HG03571 (cell line): ENCODE data around the gene RBBP7.

ENCODE experiments used
- ATAC-seq: cut with Tn5 transposase; IDR thresholded peaks from one replicate; pipeline ENCODE4 v1.9.1; 2021; ENCODE audit not compliant: unreplicated experiment

Gene RBBP7

DNA sequence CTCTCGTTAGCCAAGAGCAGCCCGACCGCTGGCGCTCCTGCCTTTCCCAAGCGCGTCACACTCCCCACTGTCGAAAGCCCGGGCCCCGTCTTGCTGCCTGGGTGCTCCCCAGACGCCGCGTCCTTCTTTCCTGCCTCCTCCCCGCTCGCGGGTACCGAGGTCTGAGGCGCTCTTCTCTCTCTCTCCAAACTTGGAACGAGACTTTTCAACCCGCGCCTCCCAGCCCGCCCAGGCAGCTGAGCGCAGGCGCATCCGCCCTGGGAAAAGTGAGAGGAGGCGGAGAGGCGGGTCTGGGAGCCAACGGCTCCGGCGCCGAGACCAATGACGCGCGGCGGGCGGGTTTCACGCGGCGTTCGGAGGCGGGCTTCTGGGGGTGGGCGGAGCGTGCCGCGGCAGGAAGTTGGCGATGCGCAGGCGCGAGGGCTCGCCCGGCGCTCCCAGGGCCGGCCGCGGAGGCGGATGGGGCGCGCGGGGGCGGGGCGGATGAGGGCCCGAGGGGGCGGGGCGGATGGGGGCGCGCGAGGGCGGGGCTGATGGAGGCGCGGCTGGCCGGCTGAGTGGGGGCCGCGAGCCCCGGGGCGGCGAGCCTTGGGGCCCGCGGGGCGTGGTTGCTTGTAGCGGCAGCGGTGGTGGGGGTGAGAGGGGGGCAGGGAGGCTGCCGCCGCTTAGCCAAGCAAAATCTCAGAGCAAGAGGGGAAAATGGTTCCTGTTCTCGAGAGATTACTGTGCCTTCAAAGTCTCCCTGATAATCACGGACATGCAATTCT, at the start of gene RBBP7:
Gene RBBP7, minus strand, starts transcription at position 268 of the 767 bp plus-strand sequence. CDS start 309 bp downstream, outside the sequence.
- peak; percentile 67 for ATAC-seq

DNA sequence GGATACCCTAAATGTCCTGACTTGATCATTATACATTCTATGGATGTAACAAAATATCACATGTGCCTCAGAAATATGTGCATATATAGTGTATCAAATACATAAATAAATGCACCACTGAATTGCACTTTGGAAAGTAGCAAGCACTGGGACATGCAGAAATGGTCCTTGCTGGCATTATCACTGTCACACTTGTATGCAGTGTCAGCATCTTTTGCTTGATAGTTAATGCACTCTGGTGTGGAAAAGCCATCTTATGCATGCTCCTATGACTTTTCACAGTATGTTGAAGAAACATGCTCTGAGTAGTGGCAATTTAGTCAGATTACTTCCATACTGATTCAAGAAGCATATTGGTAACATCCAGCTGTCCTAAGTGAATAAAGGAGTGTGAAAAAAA, 48.8 kb upstream of the RBBP7 start:
- no peak for ATAC-seq

DNA sequence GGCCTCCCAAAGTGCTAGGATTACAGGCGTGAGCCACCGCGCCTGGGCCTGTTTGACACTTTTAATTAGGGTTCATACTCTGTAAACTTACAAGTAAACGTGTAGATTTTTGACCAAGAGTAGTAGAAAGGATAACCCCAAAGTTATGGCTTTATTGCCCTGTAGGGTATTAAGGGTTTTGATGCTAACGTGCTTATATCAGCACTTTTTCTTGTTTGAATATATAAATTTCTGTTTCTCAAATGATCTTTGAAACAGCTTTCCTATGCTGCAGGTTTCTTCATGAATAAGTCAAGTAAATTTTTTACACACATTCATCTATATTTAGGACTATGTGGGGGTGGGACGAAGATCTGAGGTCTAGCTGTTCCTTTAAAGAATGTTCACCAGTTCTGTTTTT, 47.0 kb upstream of the RBBP7 start:
- ATAC-seq: no peak

DNA sequence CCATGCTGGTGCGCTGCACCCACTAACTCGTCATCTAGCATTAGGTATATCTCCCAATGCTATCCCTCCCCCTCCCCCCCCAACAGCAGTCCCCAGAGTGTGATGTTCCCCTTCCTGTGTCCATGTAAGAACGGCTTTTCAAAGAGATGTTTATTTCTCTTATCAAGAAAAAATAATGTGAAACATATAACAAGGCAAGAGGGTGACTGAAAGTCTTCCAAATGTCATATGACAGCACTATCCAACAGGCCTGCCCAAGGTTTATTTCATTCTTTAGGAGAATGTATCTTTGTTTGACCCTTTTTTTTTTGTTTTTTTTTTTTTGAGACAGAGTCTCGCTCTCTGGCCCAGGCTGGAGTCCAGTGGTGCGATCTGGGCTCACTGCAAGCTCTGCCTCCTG, 46.4 kb upstream of the RBBP7 start:
- no peak for ATAC-seq

DNA sequence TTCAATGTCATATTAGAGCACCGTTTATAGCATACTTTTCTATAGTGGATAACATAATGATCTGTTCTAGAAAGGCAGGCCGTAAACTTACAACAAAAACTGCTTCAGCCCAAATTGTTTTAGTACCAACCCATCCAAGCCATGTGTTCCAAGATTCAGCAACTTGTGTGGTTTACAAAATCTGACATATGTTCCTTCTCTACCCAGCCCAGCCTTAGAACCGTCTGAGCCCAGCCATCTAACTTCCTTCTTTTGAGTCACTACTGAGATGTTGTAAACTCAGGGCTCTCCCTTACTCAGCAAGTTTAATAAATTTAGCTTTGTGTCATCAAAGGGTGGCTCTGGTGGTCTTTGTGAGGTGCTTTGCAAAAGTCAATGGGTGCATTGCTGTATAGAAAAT, 43.9 kb upstream of the RBBP7 start:
- ATAC-seq: no peak

DNA sequence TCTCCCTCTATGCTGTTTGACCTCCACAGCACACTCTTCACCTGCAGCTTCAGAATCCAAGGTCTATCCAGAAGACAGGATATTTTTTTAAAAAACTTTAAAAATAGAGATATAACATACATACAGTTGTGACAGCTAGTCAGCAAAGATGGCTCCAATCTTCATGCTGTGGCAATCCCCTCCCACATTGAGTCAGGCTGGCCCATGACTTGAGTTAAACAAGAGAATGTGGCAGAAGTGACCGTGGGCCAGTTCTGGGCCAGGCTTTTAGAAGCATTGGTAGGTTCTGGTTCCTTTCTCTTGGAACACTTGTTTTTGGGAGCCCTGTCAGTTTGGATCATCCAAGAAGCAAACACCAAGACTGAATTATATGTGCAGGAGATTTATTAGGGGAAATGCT, 40.2 kb upstream of the RBBP7 start:
- ATAC-seq: no peak

DNA sequence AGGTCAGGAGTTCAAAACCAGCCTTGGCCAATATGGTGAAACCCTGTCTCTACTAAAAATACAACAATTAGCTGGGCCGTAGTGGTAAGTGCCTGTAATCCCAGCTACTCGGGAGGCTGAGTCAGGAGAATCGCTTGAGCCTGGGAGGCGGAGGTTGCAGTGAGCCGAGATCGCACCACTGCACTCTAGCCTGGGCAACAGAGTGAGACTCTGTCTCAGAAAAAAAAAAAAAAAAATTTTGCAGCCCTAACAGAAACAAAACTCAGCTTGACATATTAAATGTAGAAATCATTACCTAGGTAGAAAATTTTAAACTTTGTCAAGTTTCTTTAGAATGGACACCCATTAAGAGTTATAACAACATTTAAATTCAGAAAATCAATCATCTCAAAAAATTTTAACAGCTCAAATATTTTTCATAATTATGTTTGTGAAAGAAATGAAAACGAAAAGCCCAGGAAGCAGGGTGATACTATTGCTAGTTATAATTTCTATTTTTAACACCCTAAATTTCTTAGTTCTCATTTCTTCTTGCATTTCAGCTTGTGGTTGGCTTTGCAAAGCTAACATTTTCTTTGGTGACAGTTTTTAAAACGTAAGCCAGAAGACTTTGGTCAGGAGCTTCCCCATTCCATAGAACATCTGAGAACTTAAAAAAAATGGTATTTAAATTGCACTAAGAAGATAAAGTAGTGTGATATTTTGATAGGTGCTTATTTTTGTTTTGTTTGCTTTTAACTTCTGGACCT, 33.3 kb upstream of the RBBP7 start:
- no peak for ATAC-seq

DNA sequence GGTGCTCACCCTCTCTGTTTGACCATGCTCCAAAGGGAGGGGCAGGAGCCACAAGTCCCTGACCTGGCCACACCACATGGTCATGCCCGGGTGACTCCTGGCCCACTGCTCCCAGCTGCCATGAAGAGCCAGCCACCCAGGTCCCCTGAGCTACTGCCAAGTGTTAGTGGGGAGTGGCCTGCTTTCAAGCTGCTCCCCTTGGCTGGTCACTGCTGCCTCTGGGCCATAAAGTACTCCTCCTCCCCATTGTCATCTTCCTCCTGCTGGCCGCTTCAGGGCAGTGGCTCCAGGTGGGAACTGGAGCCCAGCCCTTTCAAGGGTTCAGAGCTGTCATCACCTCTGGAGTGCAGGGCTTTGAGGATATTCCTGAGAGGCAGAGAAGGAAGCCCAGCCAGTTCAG, 27.3 kb upstream of the RBBP7 start:
- ATAC-seq: no peak

DNA sequence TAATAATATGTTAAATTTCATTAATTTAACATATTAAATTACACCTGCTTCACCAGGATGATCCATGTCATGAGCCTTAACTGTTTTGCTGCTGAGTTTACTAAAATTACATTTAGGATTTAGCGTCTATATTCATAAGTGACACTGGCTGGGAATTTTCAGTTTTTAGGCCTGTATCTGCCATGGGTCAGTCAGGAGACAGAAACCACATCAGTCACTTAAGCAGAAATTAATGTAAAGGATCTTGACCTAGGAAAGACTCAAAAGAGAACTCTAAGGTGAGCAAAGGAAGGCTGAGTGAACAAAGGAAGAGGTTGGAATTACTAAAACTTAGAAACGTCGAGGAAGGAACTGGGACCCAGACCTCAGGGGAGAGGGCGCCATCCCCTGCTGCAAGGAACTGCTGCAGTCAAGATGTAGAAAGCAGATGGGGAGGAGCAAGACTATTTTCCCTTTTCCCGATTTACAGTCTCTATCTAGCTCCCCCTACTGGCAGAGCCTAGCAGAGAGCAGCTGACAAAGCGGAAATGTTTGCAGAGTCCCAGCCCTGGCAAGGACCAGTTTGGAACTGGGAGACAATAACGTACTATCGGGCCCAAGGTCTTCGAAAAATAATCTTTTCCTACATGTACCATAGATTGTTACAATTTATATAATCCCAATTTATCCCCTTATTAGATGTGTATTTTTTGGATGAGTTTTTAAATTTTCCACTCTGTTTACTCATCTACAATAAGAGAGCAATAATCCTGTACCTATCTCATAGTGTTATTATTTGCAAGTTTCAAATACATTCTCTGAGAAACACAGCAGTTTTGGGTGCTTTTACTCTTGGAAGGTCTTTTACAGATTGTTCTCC, 22.6 kb upstream of the RBBP7 start:
- peak; percentile 53 for ATAC-seq

DNA sequence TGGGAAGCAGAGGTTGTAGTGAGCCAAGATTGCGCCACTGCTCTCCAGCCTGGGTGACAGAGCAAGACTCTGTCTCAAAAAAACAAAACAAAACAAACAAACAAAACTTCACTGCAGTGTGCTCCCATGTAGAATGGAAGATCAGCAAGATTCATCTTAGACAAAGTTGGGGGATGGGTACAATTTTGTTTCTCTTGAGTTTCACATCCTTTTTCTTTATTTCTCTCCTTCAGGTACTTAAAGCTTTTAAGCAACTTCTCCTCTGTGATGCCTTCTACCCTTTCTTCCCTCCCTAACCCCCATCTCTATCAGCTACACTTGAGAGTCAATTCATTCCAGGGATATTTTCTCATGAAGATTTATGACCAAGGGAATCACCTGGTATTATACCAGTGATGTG, 15.5 kb upstream of the RBBP7 start:
- no peak for ATAC-seq

DNA sequence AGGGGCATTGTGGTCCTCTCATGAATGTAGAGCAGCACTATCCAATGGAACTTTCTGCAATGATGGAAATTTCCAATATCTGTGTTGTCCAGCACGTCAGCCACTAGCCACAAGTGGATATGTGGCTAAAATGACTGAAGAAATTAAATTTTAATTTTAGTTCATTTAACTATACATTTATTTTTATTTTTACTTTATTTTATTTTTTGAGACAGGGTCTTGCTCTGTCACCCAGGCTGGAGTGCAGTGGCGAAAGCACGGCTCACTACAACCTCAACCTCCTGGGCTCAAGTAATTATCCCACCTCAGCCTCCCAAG, 13.3 kb upstream of the RBBP7 start:
- no peak for ATAC-seq

DNA sequence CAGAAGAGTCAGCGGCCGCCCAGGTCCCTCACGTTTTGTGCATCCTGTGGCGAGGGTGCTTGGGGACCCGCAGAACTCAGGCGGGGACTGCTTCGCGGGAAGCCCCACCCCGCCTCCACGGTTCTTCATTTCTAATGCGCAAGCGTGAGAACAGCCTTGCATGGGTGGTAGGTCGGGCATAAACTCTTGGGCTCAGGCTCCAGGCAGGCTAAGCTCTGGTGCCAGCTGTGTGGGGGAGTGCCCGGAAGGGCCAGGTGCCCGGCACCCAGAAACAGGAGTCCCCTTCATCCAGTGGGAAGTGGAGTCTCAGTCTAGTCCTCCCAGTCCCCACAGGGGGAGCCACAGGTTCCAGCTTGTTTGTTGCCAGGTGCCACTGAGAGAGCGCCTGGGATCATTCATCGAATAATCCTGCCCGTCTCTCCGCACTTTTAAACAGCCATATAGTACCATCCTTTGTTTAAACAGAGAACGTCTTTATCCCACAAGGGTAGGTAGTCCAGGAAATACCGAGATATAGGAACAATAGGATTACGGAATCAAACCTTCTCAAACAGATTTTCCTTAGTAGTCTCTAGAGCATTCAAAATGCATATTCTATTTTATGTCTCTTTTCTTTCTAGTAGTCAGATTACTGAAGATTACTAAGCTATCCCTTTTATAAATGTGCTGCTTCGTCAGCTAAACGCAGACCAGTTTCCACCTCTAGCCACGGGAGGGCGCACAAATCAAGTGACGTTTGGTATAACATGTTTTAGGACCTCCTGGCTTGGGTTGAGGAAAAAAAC, 12.7 kb upstream of the RBBP7 start:
- peak; percentile 59 for ATAC-seq

DNA sequence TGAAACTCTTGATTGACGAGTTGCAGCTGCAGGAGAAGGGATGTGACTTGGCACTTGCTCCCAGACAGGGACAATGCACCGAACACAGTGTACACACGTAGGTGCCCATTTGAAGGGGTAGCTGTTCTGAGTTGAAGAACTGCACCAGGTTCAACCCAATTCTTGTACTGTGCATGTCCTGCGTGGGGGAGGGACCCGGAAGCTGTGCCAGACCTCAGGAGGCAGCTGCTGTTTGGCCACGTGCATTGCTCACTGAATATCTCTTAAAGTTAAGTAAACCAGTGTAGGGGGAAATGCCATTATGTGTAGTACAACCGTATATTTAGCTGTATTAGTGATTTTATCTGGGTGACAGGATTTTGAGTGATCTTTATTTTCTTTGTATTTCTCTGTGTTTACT, 12.0 kb upstream of the RBBP7 start:
- ATAC-seq: no peak

DNA sequence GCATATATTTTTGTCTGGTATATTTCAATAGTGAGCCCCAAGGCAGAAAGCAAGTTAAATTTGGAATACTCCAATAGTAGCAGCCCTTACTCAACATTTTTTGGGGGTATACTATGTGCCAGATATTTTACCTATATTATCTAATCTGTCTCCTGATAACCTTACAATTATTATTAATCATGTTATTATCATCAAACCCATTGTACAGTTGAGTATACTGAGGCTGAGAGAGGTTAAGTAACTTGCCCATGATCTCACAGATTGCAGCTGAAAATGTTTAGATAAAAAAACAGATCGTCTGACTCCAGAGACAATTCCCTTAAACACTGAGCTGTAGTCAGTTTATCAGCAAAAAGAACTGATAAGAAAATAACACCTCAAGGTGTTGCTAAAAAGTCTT, 6.5 kb upstream of the RBBP7 start:
- ATAC-seq: no peak

DNA sequence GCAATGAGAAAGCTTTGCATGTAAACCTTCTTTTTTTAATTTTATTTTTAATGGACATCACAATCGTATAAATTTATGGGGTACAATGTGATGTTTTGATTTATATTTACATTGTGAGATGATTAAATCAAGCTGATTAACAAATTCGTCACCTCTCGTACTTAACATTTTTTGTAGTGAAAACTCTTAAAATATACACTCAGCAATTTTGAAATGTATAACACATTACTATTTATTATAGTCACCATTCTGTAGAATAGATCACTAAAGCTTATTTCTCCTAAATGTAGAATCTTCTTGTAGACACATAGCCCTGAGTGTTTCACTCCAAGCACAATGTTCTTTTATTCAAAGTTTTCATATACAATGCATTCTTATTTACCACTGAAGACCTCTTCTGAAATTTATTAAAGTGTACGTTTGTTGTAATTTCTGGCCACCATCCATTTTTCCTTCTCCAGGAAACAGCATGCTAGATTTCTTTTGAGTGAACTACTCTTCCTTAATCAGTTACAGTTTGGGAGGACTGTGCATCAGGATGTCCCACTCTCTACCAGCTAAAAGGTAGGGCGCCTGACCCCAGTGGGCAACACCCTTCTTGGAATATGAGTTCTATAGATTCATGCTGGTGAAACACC, 4.4 kb upstream of the RBBP7 start:
- no peak for ATAC-seq

DNA sequence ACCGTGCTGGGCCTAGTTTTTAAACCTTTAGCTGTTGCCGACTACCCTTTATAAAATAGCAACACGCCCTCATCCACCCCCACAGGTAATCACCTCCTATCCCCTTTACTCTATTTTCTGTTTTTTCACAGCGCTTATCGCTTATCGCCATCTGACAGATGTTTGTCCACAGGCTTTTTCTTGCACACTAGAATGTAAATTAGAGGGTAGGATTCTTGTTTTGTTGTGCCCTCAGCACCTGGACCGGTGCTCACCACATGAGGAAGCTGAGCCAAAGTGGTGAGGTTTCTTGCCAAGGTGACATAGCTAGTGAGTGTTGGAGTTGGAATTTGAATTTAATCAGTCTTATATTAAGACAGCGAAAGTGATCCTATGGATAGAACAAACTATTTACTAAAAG, 2.9 kb upstream of the RBBP7 start:
- no peak for ATAC-seq

DNA sequence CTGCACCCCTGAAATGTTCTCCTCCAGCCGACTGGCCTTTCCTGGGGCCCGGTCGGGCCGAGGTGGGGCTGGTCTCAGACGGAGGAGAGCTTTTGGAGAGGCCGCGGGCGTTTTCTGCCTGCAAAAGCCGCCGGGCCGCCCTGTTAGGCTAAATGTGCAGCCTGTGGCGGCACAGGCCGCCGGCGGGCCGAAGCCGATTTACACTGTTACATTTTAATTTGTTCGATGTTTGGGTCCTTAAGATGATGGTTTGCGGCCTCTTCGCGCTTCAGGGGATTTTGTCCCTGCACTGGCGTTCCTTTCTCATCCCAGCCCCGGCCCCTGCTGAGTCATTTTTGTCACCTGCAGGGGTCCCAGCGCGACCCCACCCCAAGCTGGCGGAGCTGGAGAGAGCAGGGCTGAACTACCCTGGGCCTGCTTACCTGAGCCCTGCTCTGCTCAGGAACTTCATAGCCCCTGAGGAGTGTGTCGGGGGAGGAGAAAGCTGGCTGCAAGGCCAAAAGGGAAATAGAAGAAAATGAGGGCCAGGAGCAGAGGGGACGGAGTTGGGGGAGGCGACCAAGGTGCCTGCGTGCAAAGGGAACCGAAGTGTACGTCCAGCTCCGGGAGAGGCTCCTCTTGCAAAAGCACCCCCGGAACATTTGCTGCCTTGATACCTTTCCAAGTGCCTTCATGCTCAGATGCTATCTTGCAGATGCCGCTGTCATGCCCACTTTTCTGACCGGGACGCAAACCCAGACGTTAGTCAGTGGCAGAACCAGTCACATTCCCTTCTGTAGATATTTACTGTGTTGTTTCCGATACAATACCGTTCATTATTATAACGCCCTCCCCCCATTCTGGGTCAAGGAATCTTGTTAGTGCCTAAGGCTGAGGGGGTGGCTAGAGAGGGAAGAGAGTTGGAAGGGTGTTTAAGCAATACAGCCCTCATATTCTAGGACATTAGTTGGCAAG, 977 bp upstream of the RBBP7 start:
- ATAC-seq: no peak

DNA sequence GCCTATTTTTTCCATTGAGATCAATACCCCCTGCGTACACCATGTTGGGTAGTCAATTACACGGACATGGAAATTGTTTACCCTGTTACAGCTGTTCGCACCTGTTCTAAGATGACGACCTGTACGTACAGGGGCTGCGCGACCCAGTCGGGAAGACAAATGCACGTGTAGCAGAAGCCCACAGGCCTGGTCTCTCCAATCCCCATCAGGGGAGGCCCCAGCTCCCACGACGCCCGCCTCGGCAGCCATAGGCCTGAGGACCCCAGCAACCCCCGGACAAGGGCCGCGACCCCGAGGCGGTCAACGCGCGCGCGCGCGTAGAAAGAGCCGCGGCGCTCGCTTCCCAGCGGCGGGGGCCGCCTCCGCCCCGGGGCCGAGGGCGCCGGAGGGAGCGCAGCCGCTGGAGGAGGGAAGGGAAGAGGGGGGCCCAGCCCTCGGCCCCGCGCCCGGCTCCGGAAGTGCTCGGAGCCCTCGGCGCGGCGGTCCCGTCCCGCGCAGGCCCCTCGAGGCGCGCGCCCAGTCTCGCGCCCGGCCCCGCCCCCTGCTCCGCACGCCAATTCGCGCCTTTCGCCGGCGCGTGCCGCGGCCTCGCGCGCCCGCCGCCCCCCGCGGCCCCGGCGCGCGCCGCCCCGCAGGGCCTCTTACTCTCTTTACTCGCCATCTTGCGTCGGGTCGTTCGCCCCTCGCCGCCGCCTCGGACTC, 618 bp downstream of the RBBP7 start:
- ATAC-seq: peak; percentile 46

DNA sequence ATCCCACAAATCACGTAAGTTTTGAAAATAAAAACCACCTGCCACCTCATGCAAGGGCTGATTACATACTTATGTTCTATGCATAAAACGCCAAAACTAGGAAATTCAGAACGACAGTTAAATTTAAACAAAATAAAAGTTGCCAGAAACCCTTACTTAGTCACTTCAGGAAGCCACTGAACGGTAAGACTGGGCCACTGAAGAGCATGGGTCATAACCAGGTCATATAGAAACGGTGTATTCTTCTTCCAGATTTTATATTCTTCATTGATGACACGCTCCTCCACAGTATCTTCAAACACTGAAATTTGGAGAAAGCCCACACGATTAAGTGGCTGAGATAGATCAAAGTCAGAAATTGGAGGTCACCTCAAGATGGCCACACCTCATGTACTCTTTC, 1.2 kb downstream of the RBBP7 start:
- no peak for ATAC-seq
